ENCODE data around the gene RHOBTB1.
A peak's percentile ranks its signal among the peaks of the same experiment; 100 is the strongest.

RHOBTB1 gene

GRCh38 chr10:60964257-60965235 is 20.6 kb upstream of the RHOBTB1 start:
- H3K4me1 ChIP-seq (ENCODE audit: insufficient read depth, low read length) = peaks cover 3% of the 10 kb centered on the region; the same call in 1 of the 2 replicates
- H3K4me3 ChIP-seq (ENCODE audit: low read depth in 1 of 2, low read length in 2 of 2) = no peak overlapping the region
- no peaks in the 10 kb centered on the region for H3K9me3 ChIP-seq (ENCODE audit: insufficient read depth, low read length, severe bottlenecking)
- peak; percentile 63 for DNase-seq
- no peak overlapping the region for H3K9ac ChIP-seq (ENCODE audit: low read depth, low read length)
- no peaks in the 10 kb centered on the region for H4K20me1 ChIP-seq (ENCODE audit: insufficient read depth, low read length)
- H3K79me2 ChIP-seq (ENCODE audit: insufficient read depth, low read length) = no peaks in the 10 kb centered on the region
- no peak overlapping the region for H3K27ac ChIP-seq (ENCODE audit: low read length)
- TF ChIP-seq CTCF (IDR thresholded peaks at IDR 0.05; ENCODE audit: borderline replicate concordance, extremely low read depth, low read length, poor library complexity, severe bottlenecking) = peak; percentile 78
- TF ChIP-seq EZH2 (IDR thresholded peaks at IDR 0.05; ENCODE audit: borderline replicate concordance, low read depth, low read length, severe bottlenecking) = no peak
- H2AFZ ChIP-seq (ENCODE audit: low read depth, low read length) = no peak overlapping the region
- no peaks in the 10 kb centered on the region for H3K36me3 ChIP-seq (ENCODE audit: insufficient read depth, low read length)
- H3K4me2 ChIP-seq (ENCODE audit: insufficient read depth, low read length) = no peak overlapping the region
- ATAC-seq (ENCODE audit: insufficient read depth, low read depth) = peak; percentile 83
- no peaks in the 10 kb centered on the region for H3K27me3 ChIP-seq (ENCODE audit: insufficient read depth, low read length, poor library complexity)

DNA sequence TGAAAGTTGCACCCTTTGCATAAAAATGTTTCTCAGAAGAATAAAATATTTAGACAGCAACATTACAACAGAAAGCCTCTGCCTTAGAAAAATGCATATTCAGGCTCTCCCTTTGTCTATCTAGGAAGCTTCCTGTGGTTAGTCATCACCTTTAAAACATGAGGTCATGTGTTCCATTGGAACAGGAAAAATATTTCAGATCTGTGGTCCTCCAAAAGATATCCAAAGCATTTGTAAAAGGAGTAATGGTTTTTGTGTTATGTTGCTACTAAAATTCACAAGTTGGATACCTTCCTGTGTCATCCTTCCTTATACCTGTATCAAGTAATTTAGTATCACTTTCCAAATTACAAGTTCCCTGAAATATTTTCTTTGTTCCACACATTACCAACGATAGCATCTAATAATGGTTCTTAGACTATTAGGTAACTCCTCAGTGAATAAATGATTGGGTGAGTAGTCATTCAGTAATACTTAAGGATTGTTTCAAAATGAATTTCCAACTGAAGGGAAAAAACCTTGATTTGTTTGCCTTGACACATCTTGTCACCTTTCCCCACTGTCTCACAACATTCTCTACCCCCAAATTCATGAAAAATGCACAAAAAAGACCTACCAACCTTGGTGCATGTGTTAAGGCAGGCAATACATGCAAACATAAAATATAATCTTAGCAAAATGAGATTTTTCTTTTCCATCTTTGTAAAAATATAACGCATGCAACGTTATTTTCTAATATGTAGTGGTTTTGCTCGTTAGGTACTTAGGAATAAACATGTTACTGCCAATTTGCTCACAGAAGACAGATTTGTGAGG is 19.7 kb upstream of the RHOBTB1 start:
- H3K9me3 ChIP-seq (ENCODE audit: insufficient read depth, low read length, severe bottlenecking) = no peaks in the 10 kb centered on the region
- H3K9ac ChIP-seq (ENCODE audit: low read depth, low read length) = no peak overlapping the region
- H4K20me1 ChIP-seq (ENCODE audit: insufficient read depth, low read length) = no peaks in the 10 kb centered on the region
- no peak overlapping the region for H3K27ac ChIP-seq (ENCODE audit: low read length)
- H3K4me2 ChIP-seq (ENCODE audit: insufficient read depth, low read length) = no peak overlapping the region
- no peaks in the 10 kb centered on the region for H3K27me3 ChIP-seq (ENCODE audit: insufficient read depth, low read length, poor library complexity)
- H2AFZ ChIP-seq (ENCODE audit: low read depth, low read length) = no peak overlapping the region
- H3K36me3 ChIP-seq (ENCODE audit: insufficient read depth, low read length) = no peaks in the 10 kb centered on the region
- H3K4me1 ChIP-seq (ENCODE audit: insufficient read depth, low read length) = peaks cover 3% of the 10 kb centered on the region; the same call in 1 of the 2 replicates
- ATAC-seq (ENCODE audit: insufficient read depth, low read depth) (no peak), DNase-seq (no peak)
- no peaks in the 10 kb centered on the region for H3K79me2 ChIP-seq (ENCODE audit: insufficient read depth, low read length)
- TF ChIP-seq EZH2 (IDR thresholded peaks at IDR 0.05; ENCODE audit: borderline replicate concordance, low read depth, low read length, severe bottlenecking) = no peak
- TF ChIP-seq CTCF (IDR thresholded peaks at IDR 0.05; ENCODE audit: borderline replicate concordance, extremely low read depth, low read length, poor library complexity, severe bottlenecking) = no peak
- H3K4me3 ChIP-seq (ENCODE audit: low read depth in 1 of 2, low read length in 2 of 2) = no peak overlapping the region

GRCh38 chr10:60962946-60963345 is 19.0 kb upstream of the RHOBTB1 start:
- Histone ChIP-seq H3K27ac (ENCODE audit: low read length) (no peak overlapping the region), H3K79me2 (ENCODE audit: insufficient read depth, low read length) (no peaks in the 10 kb centered on the region), H4K20me1 (ENCODE audit: insufficient read depth, low read length) (no peaks in the 10 kb centered on the region), H3K36me3 (ENCODE audit: insufficient read depth, low read length) (no peaks in the 10 kb centered on the region), H3K4me3 (ENCODE audit: low read depth in 1 of 2, low read length in 2 of 2) (no peak overlapping the region), H2AFZ (ENCODE audit: low read depth, low read length) (no peak overlapping the region), H3K9me3 (ENCODE audit: insufficient read depth, low read length, severe bottlenecking) (no peaks in the 10 kb centered on the region), H3K9ac (ENCODE audit: low read depth, low read length) (no peak overlapping the region), H3K4me2 (ENCODE audit: insufficient read depth, low read length) (no peak overlapping the region), H3K27me3 (ENCODE audit: insufficient read depth, low read length, poor library complexity) (no peaks in the 10 kb centered on the region), H3K4me1 (ENCODE audit: insufficient read depth, low read length) (peaks cover 3% of the 10 kb centered on the region; the same call in 1 of the 2 replicates)
- TF ChIP-seq EZH2 (IDR thresholded peaks at IDR 0.05; ENCODE audit: borderline replicate concordance, low read depth, low read length, severe bottlenecking) (no peak), CTCF (IDR thresholded peaks at IDR 0.05; ENCODE audit: borderline replicate concordance, extremely low read depth, low read length, poor library complexity, severe bottlenecking) (no peak)
- DNase-seq (no peak), ATAC-seq (ENCODE audit: insufficient read depth, low read depth) (no peak)

Measured in DND-41 (cell line).